GM12874 (cell line): ENCODE data around the gene IDE.

Experiments
- TF ChIP-seq, protein P1 (sequence below): IDR thresholded peaks from 2 replicates; pipeline ENCODE4 v1.5.1; 2011; ENCODE audit warnings: low read depth, mild to moderate bottlenecking, control low read depth, low read length, moderate library complexity; ENCODE audit not compliant: insufficient read depth

The IDE gene

DNA sequence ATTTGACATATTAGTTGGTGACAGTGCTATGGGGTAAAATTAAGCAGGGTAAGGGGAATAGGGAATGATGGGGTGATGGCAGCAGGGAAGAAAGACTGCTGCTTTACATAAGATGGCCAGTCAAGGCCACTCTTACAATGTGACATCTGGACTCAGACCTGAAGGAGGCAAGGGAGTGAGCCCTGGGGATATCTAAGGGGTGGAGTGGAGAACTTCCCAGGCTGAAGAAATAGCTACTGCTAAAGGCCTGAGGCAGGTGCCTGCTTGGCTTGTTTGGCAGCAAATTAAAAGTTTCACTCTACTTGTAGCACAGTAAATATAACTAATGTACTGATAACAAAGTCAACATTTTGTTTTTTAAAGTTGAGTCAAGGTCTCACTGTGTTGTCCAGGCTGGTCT is 93.5 kb downstream of the IDE start:
- TF ChIP-seq, protein P1, sequence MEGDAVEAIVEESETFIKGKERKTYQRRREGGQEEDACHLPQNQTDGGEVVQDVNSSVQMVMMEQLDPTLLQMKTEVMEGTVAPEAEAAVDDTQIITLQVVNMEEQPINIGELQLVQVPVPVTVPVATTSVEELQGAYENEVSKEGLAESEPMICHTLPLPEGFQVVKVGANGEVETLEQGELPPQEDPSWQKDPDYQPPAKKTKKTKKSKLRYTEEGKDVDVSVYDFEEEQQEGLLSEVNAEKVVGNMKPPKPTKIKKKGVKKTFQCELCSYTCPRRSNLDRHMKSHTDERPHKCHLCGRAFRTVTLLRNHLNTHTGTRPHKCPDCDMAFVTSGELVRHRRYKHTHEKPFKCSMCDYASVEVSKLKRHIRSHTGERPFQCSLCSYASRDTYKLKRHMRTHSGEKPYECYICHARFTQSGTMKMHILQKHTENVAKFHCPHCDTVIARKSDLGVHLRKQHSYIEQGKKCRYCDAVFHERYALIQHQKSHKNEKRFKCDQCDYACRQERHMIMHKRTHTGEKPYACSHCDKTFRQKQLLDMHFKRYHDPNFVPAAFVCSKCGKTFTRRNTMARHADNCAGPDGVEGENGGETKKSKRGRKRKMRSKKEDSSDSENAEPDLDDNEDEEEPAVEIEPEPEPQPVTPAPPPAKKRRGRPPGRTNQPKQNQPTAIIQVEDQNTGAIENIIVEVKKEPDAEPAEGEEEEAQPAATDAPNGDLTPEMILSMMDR: no peak

DNA sequence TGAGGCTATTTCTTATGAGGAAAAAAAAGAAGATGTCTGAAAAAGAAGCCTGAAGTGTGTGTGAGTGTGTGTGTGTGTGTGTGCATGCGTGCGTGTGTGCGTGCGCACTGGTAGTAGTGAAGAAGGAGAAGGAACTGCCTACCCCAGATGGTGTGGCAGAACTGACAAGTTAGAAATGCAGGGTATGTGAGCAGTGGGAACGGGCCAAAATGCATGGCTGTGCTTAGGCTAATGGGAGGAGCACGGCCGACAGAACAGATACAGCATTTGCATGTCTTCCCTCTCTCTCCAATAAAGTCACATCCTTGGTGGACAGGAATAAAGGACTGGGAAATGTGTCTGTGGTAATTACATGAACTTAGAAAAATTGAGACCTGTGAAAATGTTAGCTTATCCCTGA is 94.3 kb downstream of the IDE start:
- TF ChIP-seq, protein P1: no peak

DNA sequence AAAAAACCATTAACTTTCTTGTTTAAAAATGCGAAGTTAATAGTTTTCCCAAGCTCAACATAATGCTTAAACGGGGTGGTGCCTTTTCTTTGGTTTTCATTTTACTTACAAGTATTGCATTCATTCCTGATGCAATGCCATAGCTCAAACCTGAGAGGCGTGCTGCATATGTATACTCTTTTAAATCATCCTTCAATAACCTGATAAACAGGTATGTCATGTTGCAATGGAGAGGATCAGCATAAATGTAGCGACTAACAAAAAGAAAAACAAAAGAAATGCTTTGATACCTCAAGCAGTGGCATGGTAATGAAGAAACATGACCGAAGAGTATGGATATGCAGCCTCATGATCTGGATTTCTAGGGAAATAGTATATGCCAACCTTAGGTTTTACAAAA is 95.4 kb downstream of the IDE start:
- TF ChIP-seq, protein P1: no peak

DNA sequence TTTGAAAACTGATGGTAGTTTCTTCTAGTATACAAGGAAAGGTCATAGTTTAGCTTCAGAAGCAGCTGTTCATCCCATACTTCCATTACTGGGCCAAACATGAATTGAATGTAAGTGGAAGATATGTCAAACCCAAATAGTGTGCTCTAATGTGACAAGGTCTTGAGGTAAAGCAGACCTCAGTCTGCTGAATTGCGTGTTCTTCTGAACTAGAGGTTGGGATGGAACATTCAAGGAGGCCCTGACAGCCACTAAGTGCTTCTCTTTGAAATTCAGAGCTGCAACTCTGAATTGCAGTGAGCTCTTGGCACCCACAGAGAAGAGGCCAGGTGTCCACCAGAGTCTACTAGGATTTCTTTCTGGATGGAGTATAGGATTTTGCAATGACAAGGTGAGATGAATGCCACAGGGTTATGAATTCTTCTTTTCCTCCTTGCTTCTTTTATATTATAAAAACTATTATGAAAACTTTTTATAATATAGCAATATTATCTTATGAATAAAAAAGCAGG is 98.5 kb downstream of the IDE start:
- TF ChIP-seq, protein P1: no peak

DNA sequence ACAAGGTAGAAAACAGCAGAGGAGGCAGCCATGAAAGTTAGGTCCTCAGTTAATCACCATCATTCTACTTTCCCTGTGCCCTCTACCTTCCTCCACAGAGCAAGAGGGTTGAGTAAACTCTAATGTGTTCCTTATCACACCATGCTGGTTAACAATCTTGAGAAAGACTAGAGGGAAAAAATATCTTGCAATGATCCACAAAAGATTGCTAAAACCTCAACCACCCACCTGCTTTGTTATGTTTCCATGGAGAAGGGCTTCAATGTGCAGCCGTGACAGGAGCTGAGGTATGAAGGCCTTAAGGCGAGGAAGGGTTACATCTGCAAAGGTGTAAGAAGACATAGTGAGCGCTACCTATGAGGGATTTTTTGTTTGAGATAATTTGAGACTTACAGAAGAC is 103.9 kb downstream of the IDE start:
- TF ChIP-seq, protein P1: no peak

DNA sequence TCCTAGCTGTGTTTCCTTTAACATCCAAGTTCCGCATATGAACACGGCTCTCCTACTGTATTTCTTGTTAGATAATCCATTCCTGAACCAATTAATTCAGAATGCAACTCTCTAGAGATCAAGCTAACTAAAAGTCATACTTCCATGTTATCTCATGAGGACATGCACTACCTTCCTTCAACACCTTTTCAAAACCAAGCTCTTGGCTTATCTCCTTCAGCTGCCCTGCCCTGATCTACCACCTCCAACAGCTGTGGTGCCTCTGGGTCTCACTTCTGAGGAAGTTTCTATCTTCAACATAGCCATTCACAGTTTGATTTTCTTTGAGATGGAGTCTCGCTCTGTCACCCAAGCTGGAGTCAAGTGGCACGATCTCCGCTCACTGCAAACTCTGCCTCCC is 109.5 kb downstream of the IDE start:
- TF ChIP-seq, protein P1: no peak

DNA sequence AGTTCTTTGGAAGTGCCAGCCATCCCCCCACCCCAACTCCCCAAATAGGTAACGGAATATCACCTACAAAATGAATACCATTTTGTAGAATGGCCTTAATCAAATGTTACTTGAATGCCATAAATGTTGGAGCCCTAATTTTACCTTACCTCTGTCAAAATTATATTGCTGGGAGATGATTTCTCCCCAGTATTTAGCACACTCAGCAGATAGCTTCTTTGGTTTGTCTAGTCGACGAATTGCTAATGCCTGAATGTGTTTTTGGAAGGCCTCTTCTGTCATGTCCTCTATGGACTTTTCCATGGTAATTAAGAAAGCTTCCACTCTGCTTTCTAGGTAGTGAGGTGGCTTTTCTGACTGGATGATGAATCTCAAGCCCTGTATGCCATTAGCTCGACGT is 110.3 kb downstream of the IDE start:
- TF ChIP-seq, protein P1: no peak
